Omental fat pad (tissue), 4 donors: ENCODE data around the gene DUSP8. TPM values are rescaled to one million over a fixed set of nuclear protein-coding genes. Genes with fewer than 3 reads are reported as not detected.

Source experiments
- ATAC-seq: fragments of 150-250 bp; one replicate; pipeline ENCODE4 v1.9.1; 2016; ENCODE audit warnings: mild to moderate bottlenecking, moderate library complexity; ENCODE audit not compliant: low FRiP score
- DNase-seq: peaks from one replicate; pipeline ENCODE4 v3.0.0-alpha.2; 2019; ENCODE audit warnings: low spot score
- total RNA-seq, 4 donors: library from RNA; depleted of rRNA; stranded (reverse); fragments of >200 nt; gene quantifications; one replicate each; pipeline ENCODE4 v1.1.0, GENCODE V29; 2016
- TF ChIP-seq, protein P1 (sequence below), 3 donors: fragments of 450-650 bp; IDR thresholded peaks; one replicate each; pipeline ENCODE4 v1.5.1; 2016 to 2017; ENCODE audit warnings: antibody characterized with exemption in 3 of 3, mild to moderate bottlenecking in 3 of 3, moderate library complexity in 2 of 3

DUSP8 gene
- total RNA-seq, 4 donors from 2014 or later, result 0.47 to 5.6 (median 4.0) TPM

GRCh38 chr11:1558775-1559110, 13.3 kb downstream of the DUSP8 start:
- ATAC-seq (no peak), DNase-seq (no peak)
- TF ChIP-seq, protein P1, sequence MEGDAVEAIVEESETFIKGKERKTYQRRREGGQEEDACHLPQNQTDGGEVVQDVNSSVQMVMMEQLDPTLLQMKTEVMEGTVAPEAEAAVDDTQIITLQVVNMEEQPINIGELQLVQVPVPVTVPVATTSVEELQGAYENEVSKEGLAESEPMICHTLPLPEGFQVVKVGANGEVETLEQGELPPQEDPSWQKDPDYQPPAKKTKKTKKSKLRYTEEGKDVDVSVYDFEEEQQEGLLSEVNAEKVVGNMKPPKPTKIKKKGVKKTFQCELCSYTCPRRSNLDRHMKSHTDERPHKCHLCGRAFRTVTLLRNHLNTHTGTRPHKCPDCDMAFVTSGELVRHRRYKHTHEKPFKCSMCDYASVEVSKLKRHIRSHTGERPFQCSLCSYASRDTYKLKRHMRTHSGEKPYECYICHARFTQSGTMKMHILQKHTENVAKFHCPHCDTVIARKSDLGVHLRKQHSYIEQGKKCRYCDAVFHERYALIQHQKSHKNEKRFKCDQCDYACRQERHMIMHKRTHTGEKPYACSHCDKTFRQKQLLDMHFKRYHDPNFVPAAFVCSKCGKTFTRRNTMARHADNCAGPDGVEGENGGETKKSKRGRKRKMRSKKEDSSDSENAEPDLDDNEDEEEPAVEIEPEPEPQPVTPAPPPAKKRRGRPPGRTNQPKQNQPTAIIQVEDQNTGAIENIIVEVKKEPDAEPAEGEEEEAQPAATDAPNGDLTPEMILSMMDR (IDR thresholded peaks at IDR 0.05), result no peak

- DNase-seq (no peak), ATAC-seq (peak; percentile 48)
Measured at GRCh38 chr11:1557904-1558774, 13.9 kb downstream of the DUSP8 start.

DNA sequence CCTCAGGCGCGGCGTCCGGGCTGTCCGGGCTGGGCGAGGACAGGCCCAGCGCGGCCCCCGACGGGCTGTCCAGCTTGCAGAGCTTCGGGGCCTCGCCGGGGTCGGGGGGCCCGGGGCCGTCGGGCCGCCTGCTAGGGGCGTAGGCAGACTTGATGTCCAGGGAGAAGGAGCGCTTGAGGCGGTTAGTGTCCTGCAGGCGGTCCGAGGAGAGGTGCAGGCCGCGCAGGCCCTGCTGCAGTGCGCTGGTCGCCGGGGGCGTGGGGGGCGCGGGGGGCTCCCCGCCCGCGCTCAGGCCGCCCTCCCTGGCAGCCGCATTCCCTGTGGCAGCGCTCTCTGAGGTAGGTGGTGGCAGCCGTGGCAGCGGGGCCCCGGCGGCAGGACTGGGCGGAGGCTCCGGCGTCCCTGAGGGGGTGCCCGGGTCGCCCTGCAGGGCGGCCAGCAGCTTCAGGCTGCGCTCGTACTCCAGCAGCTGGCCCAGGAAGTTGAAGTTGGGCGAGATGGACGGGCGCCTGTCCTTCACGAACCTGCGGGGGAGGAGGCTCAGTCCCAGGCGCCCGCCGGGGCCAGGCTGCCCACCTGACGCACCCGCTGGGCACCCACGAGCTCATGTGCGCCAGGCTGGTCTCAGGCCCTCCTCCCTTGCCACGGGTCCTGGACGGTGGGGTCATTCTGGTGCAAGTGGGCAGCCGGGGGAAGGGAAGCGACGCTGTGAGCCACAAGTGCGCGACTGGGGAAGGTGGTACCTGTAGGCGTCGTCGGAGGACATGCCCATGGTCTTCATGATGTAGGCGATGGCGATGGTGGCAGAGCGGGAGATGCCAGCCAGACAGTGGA, 14.8 kb downstream of the DUSP8 start:
- TF ChIP-seq, protein P1 (IDR thresholded peaks at IDR 0.05), result no peak
- ATAC-seq (no peak), DNase-seq (no peak)

More at GRCh38 chr11:1557904-1558774, 13.9 kb downstream of the DUSP8 start:
- TF ChIP-seq, protein P1 (IDR thresholded peaks at IDR 0.05), result no peak

DNA sequence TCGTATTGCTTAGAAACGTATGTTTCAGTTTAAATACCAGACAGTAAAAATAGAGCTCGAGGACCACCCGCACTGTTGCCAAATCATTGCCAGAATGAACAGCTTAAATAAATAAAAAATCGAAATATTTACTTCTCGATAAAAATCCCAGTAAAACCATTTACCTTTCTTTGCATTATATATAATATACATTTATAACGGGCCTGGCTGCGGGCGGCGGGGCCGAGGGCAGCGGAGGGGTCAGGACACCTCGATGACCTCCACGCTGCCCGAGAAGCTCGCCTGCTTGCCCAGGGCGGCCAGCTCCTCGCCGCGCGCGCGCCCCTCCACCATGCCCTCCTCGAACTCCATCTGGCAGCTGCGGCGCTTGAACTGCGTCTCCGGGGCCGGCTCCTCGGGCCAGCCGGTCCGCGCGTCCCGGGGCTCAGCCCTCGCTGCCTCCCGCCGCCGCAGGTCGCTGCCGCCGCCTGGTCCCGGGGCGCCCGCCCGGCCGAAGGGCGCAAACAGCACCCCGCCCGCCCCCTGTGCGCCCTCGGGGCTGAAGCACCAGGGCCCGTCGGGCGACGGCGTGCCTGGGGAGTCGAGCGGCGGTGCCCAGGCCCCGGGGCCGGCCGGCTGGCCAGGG, 15.7 kb downstream of the DUSP8 start:
- DNase-seq, result no peak
- ATAC-seq, result no peak
- TF ChIP-seq, protein P1 (IDR thresholded peaks at IDR 0.05), result no peak

GRCh38 chr11:1555713-1556153, 16.3 kb downstream of the DUSP8 start:
- ATAC-seq (no peak), DNase-seq (no peak)
- TF ChIP-seq, protein P1 (IDR thresholded peaks at IDR 0.05), result no peak

GRCh38 chr11:1554981-1555712, 16.9 kb downstream of the DUSP8 start:
- TF ChIP-seq, protein P1 (IDR thresholded peaks at IDR 0.05), result no peak
- ATAC-seq (no peak), DNase-seq (no peak)
